GM10266 (cell line): ENCODE results near the gene USP9X.

Experiments
- DNase-seq: peaks from one replicate; pipeline ENCODE4 v3.0.0; 2012; ENCODE audit errors: extremely low spot score
- CTCF ChIP-seq: IDR thresholded peaks from 2 replicates; pipeline ENCODE4 v1.5.1; 2012; ENCODE audit warnings: mild to moderate bottlenecking, low read depth; ENCODE audit not compliant: control insufficient read depth, insufficient read depth; ENCODE audit errors: missing control alignments

The USP9X gene

GRCh38 chrX:41258226-41258625 lies 173.0 kb downstream of the USP9X start:
- TF ChIP-seq CTCF = no peak
- DNase-seq = no peak

GRCh38 chrX:41258871-41259270 lies 173.6 kb downstream of the USP9X start:
- DNase-seq = no peak
- TF ChIP-seq CTCF = no peak

GRCh38 chrX:41259516-41259915 lies 174.3 kb downstream of the USP9X start:
- TF ChIP-seq CTCF = no peak
- no peak for DNase-seq

GRCh38 chrX:41265615-41266014 lies 180.4 kb downstream of the USP9X start:
- DNase-seq = no peak
- TF ChIP-seq CTCF = no peak

GRCh38 chrX:41273638-41274037 lies 188.4 kb downstream of the USP9X start:
- DNase-seq = no peak
- no peak for TF ChIP-seq CTCF

- DNase-seq = peak; percentile 55
- TF ChIP-seq CTCF = peak; percentile 45
These were observed 190.7 kb downstream of the USP9X start for GRCh38 chrX:41275661-41276609.
